ENCODE measurements around the gene PRPH2. TPM values are rescaled to one million over a fixed set of nuclear protein-coding genes. Genes with fewer than 3 reads are reported as not detected.
A peak's percentile ranks its signal among the peaks of the same experiment; 100 is the strongest.
"Not testable (repeated sequence)": the region's sequence is repeated elsewhere in the genome, so short reads cannot be mapped to it uniquely, and the experiment has no call there.

Gene PRPH2
- polyA plus RNA-seq, 6 donors from 2014 or later, result 0.13 to 0.36 (median 0.23) TPM; not detected in 2

GRCh38 chr6:42704937-42705374, 17.4 kb downstream of the PRPH2 start:
- peaks cover 0 to 6% (median 0%) of the 10 kb centered on the region in 3 donors for H3K27me3 Mint-ChIP-seq
- ATAC-seq (ENCODE audit: low read depth in 2 of 2) (no peak), DNase-seq (no peak)
- H3K4me3 Mint-ChIP-seq, result no peak overlapping the region
- no peaks in the 10 kb centered on the region for H3K9me3 Mint-ChIP-seq
- peaks cover 0 to 2% (median 0%) of the 10 kb centered on the region in 3 donors for H3K4me1 Mint-ChIP-seq
- H3K27ac Mint-ChIP-seq, result no peak overlapping the region
- no peaks in the 10 kb centered on the region for H3K36me3 Mint-ChIP-seq

GRCh38 chr6:42704251-42704936, 18.0 kb downstream of the PRPH2 start:
- Mint-ChIP-seq H3K9me3 (no peaks in the 10 kb centered on the region), H3K4me1 (peaks cover 0 to 2% (median 0%) of the 10 kb centered on the region in 3 donors), H3K4me3 (no peak overlapping the region), H3K36me3 (no peaks in the 10 kb centered on the region), H3K27me3 (peaks cover 0 to 6% (median 0%) of the 10 kb centered on the region in 3 donors), H3K27ac (no peak overlapping the region)
- DNase-seq, result no peak
- no peak for ATAC-seq (ENCODE audit: low read depth in 2 of 2)

GRCh38 chr6:42702786-42703185, 19.6 kb downstream of the PRPH2 start:
- not testable (repeated sequence) for H3K36me3 Mint-ChIP-seq; H3K4me1 Mint-ChIP-seq; H3K27me3 Mint-ChIP-seq; H3K9me3 Mint-ChIP-seq; DNase-seq; ATAC-seq (ENCODE audit: low read depth in 2 of 2); H3K4me3 Mint-ChIP-seq; H3K27ac Mint-ChIP-seq

- DNase-seq (no peak), ATAC-seq (ENCODE audit: low read depth in 2 of 2) (no peak)
- H3K27me3 Mint-ChIP-seq, result no peaks in the 10 kb centered on the region
- no peak overlapping the region for H3K27ac Mint-ChIP-seq
- no peaks in the 10 kb centered on the region for H3K4me1 Mint-ChIP-seq
- H3K9me3 Mint-ChIP-seq, result no peaks in the 10 kb centered on the region
- H3K4me3 Mint-ChIP-seq, result no peak overlapping the region
- H3K36me3 Mint-ChIP-seq, result no peaks in the 10 kb centered on the region
Observed at GRCh38 chr6:42702200-42702599, 20.2 kb downstream of the PRPH2 start.

- Mint-ChIP-seq H3K4me3 (no peak overlapping the region), H3K27ac (no peak overlapping the region), H3K36me3 (no peaks in the 10 kb centered on the region), H3K27me3 (no peaks in the 10 kb centered on the region), H3K4me1 (peaks cover 6 to 9% (median 7%) of the 10 kb centered on the region in 3 donors), H3K9me3 (no peaks in the 10 kb centered on the region)
- ATAC-seq (ENCODE audit: low read depth in 2 of 2), result no peak
- no peak for DNase-seq
Observed at GRCh38 chr6:42698217-42698616, 24.2 kb downstream of the PRPH2 start.

- no peaks in the 10 kb centered on the region for H3K36me3 Mint-ChIP-seq
- H3K27ac Mint-ChIP-seq, result no peak overlapping the region
- H3K27me3 Mint-ChIP-seq, result no peaks in the 10 kb centered on the region
- no peak for DNase-seq
- peak overlapping the region in 1 of 8 donors; percentile 47 for H3K4me3 Mint-ChIP-seq
- no peak for ATAC-seq (ENCODE audit: low read depth in 2 of 2)
- peaks cover 6 to 9% (median 7%) of the 10 kb centered on the region in 3 donors for H3K4me1 Mint-ChIP-seq
- H3K9me3 Mint-ChIP-seq, result no peaks in the 10 kb centered on the region
Observed at GRCh38 chr6:42697268-42697655, 25.1 kb downstream of the PRPH2 start.

- Mint-ChIP-seq H3K27ac (no peak overlapping the region), H3K27me3 (no peaks in the 10 kb centered on the region), H3K9me3 (no peaks in the 10 kb centered on the region), H3K4me3 (peak overlapping the region in 1 of 8 donors; percentile 47), H3K36me3 (no peaks in the 10 kb centered on the region), H3K4me1 (peaks cover 6 to 9% (median 7%) of the 10 kb centered on the region in 3 donors)
- ATAC-seq (ENCODE audit: low read depth in 2 of 2), result no peak
- DNase-seq, result no peak
Observed at GRCh38 chr6:42696526-42697267, 25.7 kb downstream of the PRPH2 start.

GRCh38 chr6:42694586-42694985, 27.8 kb downstream of the PRPH2 start:
- H3K4me1 Mint-ChIP-seq, result peaks cover 6 to 9% (median 7%) of the 10 kb centered on the region in 3 donors
- peaks cover 0 to 9% of the 10 kb centered on the region in 2 donors for H3K36me3 Mint-ChIP-seq
- peak overlapping the region in 5 of 6 donors; percentile 36 to 83 (median 53) for H3K27ac Mint-ChIP-seq

GRCh38 chr6:42693725-42694323, 28.6 kb downstream of the PRPH2 start:
- Mint-ChIP-seq H3K27me3 (no peaks in the 10 kb centered on the region), H3K36me3 (peaks cover 3 to 15% of the 10 kb centered on the region in 2 donors), H3K4me1 (peaks cover 6 to 9% (median 7%) of the 10 kb centered on the region in 3 donors), H3K9me3 (no peaks in the 10 kb centered on the region), H3K4me3 (no peak overlapping the region), H3K27ac (peak overlapping the region in 5 of 6 donors; percentile 75 to 98 (median 83))
- ATAC-seq (ENCODE audit: low read depth in 2 of 2) (peak in 1 of 2 donors; percentile 48), DNase-seq (no peak)

More at GRCh38 chr6:42694586-42694985, 27.8 kb downstream of the PRPH2 start:
- H3K27me3 Mint-ChIP-seq, result no peaks in the 10 kb centered on the region
- ATAC-seq (ENCODE audit: low read depth in 2 of 2) (no peak), DNase-seq (no peak)
- peak overlapping the region in 1 of 8 donors; percentile 2 for H3K4me3 Mint-ChIP-seq
- H3K9me3 Mint-ChIP-seq, result no peaks in the 10 kb centered on the region

GRCh38 chr6:42692137-42692911, 30.1 kb downstream of the PRPH2 start:
- H3K27me3 Mint-ChIP-seq, result no peaks in the 10 kb centered on the region
- no peaks in the 10 kb centered on the region for H3K9me3 Mint-ChIP-seq
- peaks cover 14 to 27% of the 10 kb centered on the region in 2 donors for H3K36me3 Mint-ChIP-seq
- peak overlapping the region in 1 of 6 donors; percentile 66 for H3K27ac Mint-ChIP-seq
- H3K4me1 Mint-ChIP-seq, result peaks cover 6 to 9% (median 7%) of the 10 kb centered on the region in 3 donors
- H3K4me3 Mint-ChIP-seq, result no peak overlapping the region
- DNase-seq, result no peak
- ATAC-seq (ENCODE audit: low read depth in 2 of 2), result no peak

GRCh38 chr6:42690872-42691271, 31.5 kb downstream of the PRPH2 start:
- no peak for ATAC-seq (ENCODE audit: low read depth in 2 of 2)
- H3K27ac Mint-ChIP-seq, result peak overlapping the region in 4 of 6 donors; percentile 15 to 68 (median 54)
- no peaks in the 10 kb centered on the region for H3K9me3 Mint-ChIP-seq
- H3K36me3 Mint-ChIP-seq, result peaks cover 14 to 27% of the 10 kb centered on the region in 2 donors
- H3K4me3 Mint-ChIP-seq, result no peak overlapping the region
- peaks cover 6 to 9% (median 7%) of the 10 kb centered on the region in 3 donors for H3K4me1 Mint-ChIP-seq
- H3K27me3 Mint-ChIP-seq, result no peaks in the 10 kb centered on the region
- DNase-seq, result no peak

- ATAC-seq (ENCODE audit: low read depth in 2 of 2) (no peak), DNase-seq (no peak)
- H3K27ac Mint-ChIP-seq, result peak overlapping the region in 5 of 6 donors; percentile 39 to 85 (median 60)
- no peaks in the 10 kb centered on the region for H3K27me3 Mint-ChIP-seq
- no peak overlapping the region for H3K4me3 Mint-ChIP-seq
- H3K4me1 Mint-ChIP-seq, result peaks cover 6 to 9% (median 7%) of the 10 kb centered on the region in 3 donors
- H3K36me3 Mint-ChIP-seq, result peaks cover 14 to 28% of the 10 kb centered on the region in 2 donors
- no peaks in the 10 kb centered on the region for H3K9me3 Mint-ChIP-seq
Observed at GRCh38 chr6:42690151-42690702, 32.2 kb downstream of the PRPH2 start.
